Chondrocyte (in vitro differentiated cells): ENCODE measurements around the gene MCOLN1. TPM values are rescaled to one million over a fixed set of nuclear protein-coding genes. Genes with fewer than 3 reads are reported as not detected.

Source experiments
- DNase-seq: peaks from one replicate; pipeline ENCODE4 v3.0.0; 2021; ENCODE audit warnings: mixed read lengths, low spot score
- H3K27ac Mint-ChIP-seq: one replicate; pipeline ENCODE4 v1.8.0; 2021; ENCODE audit warnings: mild to moderate bottlenecking, moderate library complexity, mixed read lengths; ENCODE audit not compliant: unreplicated experiment
- H3K27me3 Mint-ChIP-seq: 2 replicates; pipeline ENCODE4 v1.8.0; 2021; ENCODE audit warnings: low read depth, mixed read lengths
- H3K36me3 Mint-ChIP-seq: 2 replicates; pipeline ENCODE4 v1.8.0; 2021; ENCODE audit warnings: low read depth, mixed read lengths
- H3K4me1 Mint-ChIP-seq: 2 replicates; pipeline ENCODE4 v1.8.0; 2021; ENCODE audit warnings: low read depth, mild to moderate bottlenecking, mixed read lengths
- H3K4me3 Mint-ChIP-seq: one replicate; pipeline ENCODE4 v1.8.0; 2021; ENCODE audit warnings: mild to moderate bottlenecking, moderate library complexity, mixed read lengths; ENCODE audit not compliant: unreplicated experiment
- H3K9me3 Mint-ChIP-seq: 2 replicates; pipeline ENCODE4 v1.8.0; 2021; ENCODE audit warnings: low read depth, mixed read lengths
- CTCF ChIP-seq: fragments of 200-600 bp; sonication (generic); IDR thresholded peaks from 2 replicates; pipeline ENCODE4 v1.5.0; 2021; ENCODE audit warnings: antibody characterized with exemption, mild to moderate bottlenecking, moderate library complexity
- long read RNA-seq: library from polyadenylated mRNA; stranded (forward); transcript quantifications from one replicate; pipeline ENCODE4 v2.0.0, GENCODE V29; 2021
- total RNA-seq: library from RNA; stranded (reverse); gene quantifications from 3 replicates; pipeline ENCODE4 v1.2.1, GENCODE V29; 2021

MCOLN1 gene
- 25.9 to 27.9 TPM (median 27.8 TPM) in 3 replicates for total RNA-seq
- long read RNA-seq, transcript MCOLN1-201 (14 exons, 2,082 nt): major isoform, 57 of 71 reads
- long read RNA-seq, partial matches to known transcripts: 0 of 71 reads
- long read RNA-seq, other reads (novel, unspliced or antisense): 11 of 71 reads

GRCh38 chr19:7522072-7522922, at the start of gene MCOLN1:
MCOLN1 (plus strand) TSS chr19:7522624; CDS start chr19:7522751, 127 bp downstream.
- peak within 1 kb of the TSS; percentile 95 for H3K27ac Mint-ChIP-seq
- no peak for TF ChIP-seq CTCF
- H3K36me3 Mint-ChIP-seq: peaks cover 1% of the 10 kb centered on the region
- peak within 1 kb of the TSS; percentile 80 for H3K4me3 Mint-ChIP-seq
- H3K9me3 Mint-ChIP-seq: no peaks in the 10 kb centered on the region
- peak; percentile 100 for DNase-seq
- H3K4me1 Mint-ChIP-seq: peaks cover 16% of the 10 kb centered on the region
- no peaks in the 10 kb centered on the region for H3K27me3 Mint-ChIP-seq

DNA sequence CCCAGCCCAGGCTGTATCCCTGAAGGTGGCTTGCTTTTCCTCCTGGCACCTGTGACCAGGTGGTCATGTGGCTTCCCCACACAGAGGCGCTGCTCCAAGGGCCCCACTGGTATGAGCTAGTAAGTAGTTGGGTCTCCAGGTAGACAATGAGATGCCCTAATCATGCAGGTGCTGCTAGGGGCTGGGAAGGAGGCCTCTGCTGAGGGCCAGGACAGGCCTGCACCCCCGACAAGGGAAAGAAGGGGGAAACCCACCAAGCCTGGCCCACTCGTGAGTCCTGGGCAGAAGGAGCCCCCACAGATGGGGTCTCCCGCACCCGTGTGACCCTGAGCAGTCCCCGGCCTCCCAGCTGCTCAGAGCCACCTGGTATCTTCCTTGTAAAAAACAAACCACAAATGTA, 46.8 kb upstream of the MCOLN1 start:
- H3K36me3 Mint-ChIP-seq: no peaks in the 10 kb centered on the region
- peaks cover 12% of the 10 kb centered on the region for H3K4me1 Mint-ChIP-seq
- H3K9me3 Mint-ChIP-seq: no peaks in the 10 kb centered on the region
- no peak for TF ChIP-seq CTCF
- no peak for DNase-seq
- H3K4me3 Mint-ChIP-seq: no peak overlapping the region
- H3K27me3 Mint-ChIP-seq: no peaks in the 10 kb centered on the region
- no peak overlapping the region for H3K27ac Mint-ChIP-seq

- Mint-ChIP-seq H3K4me3 (no peak overlapping the region), H3K4me1 (peaks cover 13% of the 10 kb centered on the region), H3K27me3 (no peaks in the 10 kb centered on the region), H3K36me3 (no peaks in the 10 kb centered on the region), H3K9me3 (no peaks in the 10 kb centered on the region), H3K27ac (no peak overlapping the region)
- TF ChIP-seq CTCF: no peak
- no peak for DNase-seq
These were observed 46.2 kb upstream of the MCOLN1 start for GRCh38 chr19:7476241-7476640.

DNA sequence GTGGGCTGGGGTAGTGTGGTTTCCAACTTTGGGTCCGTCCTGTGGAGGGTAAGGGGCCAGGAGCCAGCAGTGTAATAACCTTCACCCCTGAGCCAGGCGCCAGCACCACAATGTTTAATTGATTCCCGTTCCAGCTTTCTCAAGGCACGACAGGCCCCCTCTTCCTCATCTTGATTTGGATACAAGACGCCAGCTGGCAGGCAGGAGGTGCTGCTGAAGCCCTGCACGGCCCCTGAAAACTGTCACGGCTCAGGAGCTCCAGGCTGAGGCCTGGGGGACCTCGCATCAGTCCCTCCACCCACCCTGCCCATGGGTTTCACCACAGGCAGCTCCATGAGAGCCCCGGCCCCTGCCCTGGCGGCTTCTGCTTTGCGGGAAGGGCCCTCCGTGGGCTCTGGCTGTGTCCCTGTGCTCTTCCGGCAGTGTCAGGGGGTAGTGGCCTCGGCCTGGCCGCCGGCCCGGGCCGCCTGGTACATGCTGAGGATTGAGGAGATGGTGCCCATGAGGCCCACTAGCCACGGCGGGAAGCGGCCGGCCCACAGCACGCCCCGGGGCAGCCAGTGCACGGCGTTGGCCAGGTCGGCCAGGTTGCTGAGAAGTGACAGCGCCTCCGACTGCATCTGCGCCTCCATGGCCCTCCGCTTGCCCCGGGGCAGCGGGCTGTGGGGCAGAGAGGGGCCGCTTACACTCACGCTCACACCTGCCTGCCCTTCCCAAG, 45.5 kb upstream of the MCOLN1 start:
- DNase-seq: no peak
- Mint-ChIP-seq H3K4me1 (peaks cover 13% of the 10 kb centered on the region), H3K27ac (no peak overlapping the region), H3K27me3 (no peaks in the 10 kb centered on the region), H3K4me3 (no peak overlapping the region), H3K36me3 (no peaks in the 10 kb centered on the region), H3K9me3 (no peaks in the 10 kb centered on the region)
- no peak for TF ChIP-seq CTCF

GRCh38 chr19:7477758-7478157, 44.7 kb upstream of the MCOLN1 start:
- peaks cover 13% of the 10 kb centered on the region for H3K4me1 Mint-ChIP-seq
- H3K4me3 Mint-ChIP-seq: no peak overlapping the region
- H3K9me3 Mint-ChIP-seq: no peaks in the 10 kb centered on the region
- no peak for DNase-seq
- H3K27me3 Mint-ChIP-seq: no peaks in the 10 kb centered on the region
- TF ChIP-seq CTCF: no peak
- H3K36me3 Mint-ChIP-seq: no peaks in the 10 kb centered on the region
- no peak overlapping the region for H3K27ac Mint-ChIP-seq
